ENCODE data around the gene DNAAF5. TPM values are rescaled to one million over a fixed set of nuclear protein-coding genes. Genes with fewer than 3 reads are reported as not detected.

The DNAAF5 gene
- total and polyA plus RNA-seq, 2 of the 13 experiments (the other 11 are each of a cell fraction or from before 2014, with no cell fraction given), result 11.9 to 21.5 TPM

GRCh38 chr7:726084-726853, at the start of gene DNAAF5 (continued):
- peak; percentile 80 for TF ChIP-seq ZNF407 (CRISPR knock-in tag; IDR thresholded peaks at IDR 0.05; ENCODE audit: not compliant biosample characterization)
- peak; percentile 80 for TF ChIP-seq IKZF4 (CRISPR knock-in tag; IDR thresholded peaks at IDR 0.05; ENCODE audit: borderline replicate concordance, low read depth, not compliant biosample characterization)
- peak; percentile 53; the same call in 1 of the 2 replicates for TF ChIP-seq ZNF570 (CRISPR knock-in tag; IDR thresholded peaks at IDR 0.05; ENCODE audit: borderline replicate concordance)
- no peak for TF ChIP-seq GRHL1 (CRISPR knock-in tag; conservative IDR thresholded peaks at IDR 0.05)
- TF ChIP-seq SAFB2 (CRISPR knock-in tag; IDR thresholded peaks at IDR 0.05; ENCODE audit: borderline replicate concordance, low read depth), result 0 out of 2 replicates have a peak, but pooled peaks have one; percentile 56
- peak; percentile 41 for TF ChIP-seq UBTF (CRISPR knock-in tag; IDR thresholded peaks at IDR 0.05)
- TF ChIP-seq TEAD3 (CRISPR knock-in tag; optimal IDR thresholded peaks at IDR 0.05; ENCODE audit: borderline replicate concordance), result no peak
- TF ChIP-seq REL (CRISPR knock-in tag; conservative IDR thresholded peaks at IDR 0.05), result peak; percentile 79; the same call in 1 of the 2 replicates
- peak; percentile 78; the same call in 1 of the 2 replicates for TF ChIP-seq FOXK1 (CRISPR knock-in tag; IDR thresholded peaks at IDR 0.05; ENCODE audit: borderline replicate concordance, low read depth)
- peak; percentile 100 for TF ChIP-seq MXD4 (CRISPR knock-in tag; IDR thresholded peaks at IDR 0.05)
- no peak for TF ChIP-seq TCF12 (IDR thresholded peaks at IDR 0.05)
- TF ChIP-seq TCF12 (CRISPR knock-in tag; IDR thresholded peaks at IDR 0.05), result no peak; the same call in 1 of the 2 replicates
- no peak for TF ChIP-seq ZNF850 (CRISPR knock-in tag; conservative IDR thresholded peaks at IDR 0.05)
- peak; percentile 87; the same call in 1 of the 2 replicates for TF ChIP-seq IRX3 (CRISPR knock-in tag; IDR thresholded peaks at IDR 0.05; ENCODE audit: borderline replicate concordance, low read depth)
- no peak for TF ChIP-seq DPF2 (CRISPR knock-in tag; IDR thresholded peaks at IDR 0.05; ENCODE audit: borderline replicate concordance, low read depth)

Measured in HepG2 (cell line).